Ovary (tissue), 9 donors: ENCODE measurements around the gene ARHGAP8. TPM values are rescaled to one million over a fixed set of nuclear protein-coding genes. Genes with fewer than 3 reads are reported as not detected.

Experiments
- DNase-seq, 5 donors: peaks; one replicate each; pipeline ENCODE4 v3.0.0-alpha.2; 2019 to 2020
- H3K27ac ChIP-seq, 2 donors: fragments of 200-600 bp; one replicate each; pipeline versions ENCODE4 v1.5.1 to v1.8.0; 2019 to 2022
- H3K27me3 ChIP-seq: fragments of 200-600 bp; one replicate; pipeline ENCODE4 v1.8.0; 2022
- H3K36me3 ChIP-seq: fragments of 200-600 bp; sonication (generic); one replicate; pipeline ENCODE4 v1.5.1; 2019
- H3K4me1 ChIP-seq: one replicate; pipeline ENCODE4 v1.8.1; 2013; ENCODE audit warnings: mild to moderate bottlenecking, moderate library complexity; ENCODE audit not compliant: insufficient read depth
- H3K4me3 ChIP-seq: fragments of 200-600 bp; sonication (generic); one replicate; pipeline ENCODE4 v1.5.1; 2017
- H3K9me3 ChIP-seq, 2 donors: fragments of 200-600 bp in 1 of 2; sonication (generic) in 1 of 2; one replicate each; pipeline versions ENCODE4 v1.5.1 to v1.8.1; 2013 to 2019; ENCODE audit warnings: mild to moderate bottlenecking in 1 of 2, moderate library complexity in 1 of 2
- EP300 ChIP-seq: sonication (generic); formaldehyde crosslinking; IDR thresholded peaks from one replicate; pipeline ENCODE4 v1.6.1; 2017; ENCODE audit warnings: antibody characterized with exemption
- POLR2A ChIP-seq: fragments of 450-650 bp; IDR thresholded peaks from one replicate; pipeline ENCODE4 v1.6.1; 2017; ENCODE audit warnings: antibody characterized with exemption, mild to moderate bottlenecking, moderate library complexity
- WGBS, 3 donors: extraction: QIAGEN DNeasy Blood & Tissue Kit in 1 of 3; methylation state at CpG; one replicate each; pipeline versions ENCODE4 v1.1.5 to v1.1.7; 2013 to 2017; 5-methylcytosine and 5-hydroxymethylcytosine counted together
- intact Hi-C, 4 donors: fragments of 100-400 bp; cut with DNase I; formaldehyde crosslinking; loops; one replicate each; pipeline versions ENCODE4 v1.11.0 to v1.15.1; 2022 to 2023
- polyA plus RNA-seq, 2 donors: library from polyadenylated mRNA; stranded (reverse); fragments of 200-250 nt in 1 of 2; fragments of 350-450 nt in 1 of 2; fragmentation: Illumina TruSeq in 1 of 2; extraction: RNeasy Lipid Tissue Mini Kit (QIAGEN cat#74804) in 1 of 2; gene quantifications; one replicate each; pipeline ENCODE4 v1.2.3, GENCODE V29; 2013 to 2014
- total RNA-seq, 7 donors: library from RNA; depleted of rRNA in 2 of 7; stranded (reverse); fragments of >200 nt in 2 of 7; fragmentation: NEBNext Ultra II Directional in 3 of 7; extraction: Animal tissue kit (Norgen Biotek cat#: 25700) in 3 of 7; gene quantifications; one replicate each; pipeline versions ENCODE4 v1.1.0 to v1.2.4, GENCODE V29; 2016 to 2023
- TF ChIP-seq, protein P1 (sequence below), 3 donors: fragments of 450-650 bp in 2 of 3; fragments of 200-600 bp in 1 of 3; IDR thresholded peaks; one replicate each; pipeline versions ENCODE4 v1.5.1 to v1.8.0; 2016 to 2022; ENCODE audit warnings: antibody characterized with exemption in 3 of 3, mild to moderate bottlenecking in 1 of 3
- donor health status: DM: no; HTN: no; CAD: no; lungs with moderate emphysema.
- donor health status: DM: no; HTN: no; CAD: no.
- donor health status: Bipolar disorder and iron deficiency.
- donor health status: DM: yes; HTN: yes; CAD: no.
- donor health status: DM: no; HTN: no; CAD: no.
- donor health status: DM: yes; HTN: yes; CAD: no.

The ARHGAP8 gene
- total and polyA plus RNA-seq, 9 donors, result 0.45 to 23.8 (median 2.1) TPM

DNA sequence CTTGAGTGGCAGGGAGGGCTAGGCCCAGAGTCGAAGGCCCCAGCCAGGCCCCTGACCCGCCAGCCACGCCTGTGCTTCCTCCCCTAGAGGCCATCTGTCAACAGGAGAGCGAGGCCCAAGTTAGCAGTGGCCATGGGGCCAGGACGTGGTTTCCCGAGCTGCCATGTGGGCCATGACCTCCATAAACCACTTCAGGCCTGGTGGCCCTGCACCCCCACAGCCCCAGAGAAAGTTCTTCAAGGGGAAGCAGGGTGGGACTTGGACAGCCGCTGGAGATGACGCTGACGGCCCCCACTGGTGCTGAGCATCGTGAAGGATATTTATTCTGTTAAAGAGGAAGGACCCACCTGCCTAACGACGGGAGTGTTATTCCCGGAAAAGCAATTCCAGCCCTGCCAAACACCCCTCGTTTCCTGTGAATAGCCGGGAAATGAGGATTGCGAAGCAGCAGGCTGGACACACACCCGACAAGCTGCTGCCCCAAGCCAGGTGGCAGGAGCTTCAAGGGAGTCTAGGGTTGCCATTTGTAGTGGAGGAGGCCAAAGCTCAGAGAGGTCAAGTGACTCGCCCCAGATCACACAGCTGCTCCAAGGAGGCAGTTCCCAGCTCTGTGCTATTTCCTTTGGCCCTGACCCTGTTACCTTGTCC lies 37.5 kb upstream of the ARHGAP8 start:
- Histone ChIP-seq H3K4me1 (peaks cover 1% of the 10 kb centered on the region), H3K4me3 (no peak overlapping the region), H3K27me3 (no peaks in the 10 kb centered on the region), H3K27ac (no peak overlapping the region), H3K36me3 (no peaks in the 10 kb centered on the region), H3K9me3 (no peaks in the 10 kb centered on the region)
- DNase-seq, result no peak
- intact Hi-C loops, result no loop called here
- TF ChIP-seq, protein P1, sequence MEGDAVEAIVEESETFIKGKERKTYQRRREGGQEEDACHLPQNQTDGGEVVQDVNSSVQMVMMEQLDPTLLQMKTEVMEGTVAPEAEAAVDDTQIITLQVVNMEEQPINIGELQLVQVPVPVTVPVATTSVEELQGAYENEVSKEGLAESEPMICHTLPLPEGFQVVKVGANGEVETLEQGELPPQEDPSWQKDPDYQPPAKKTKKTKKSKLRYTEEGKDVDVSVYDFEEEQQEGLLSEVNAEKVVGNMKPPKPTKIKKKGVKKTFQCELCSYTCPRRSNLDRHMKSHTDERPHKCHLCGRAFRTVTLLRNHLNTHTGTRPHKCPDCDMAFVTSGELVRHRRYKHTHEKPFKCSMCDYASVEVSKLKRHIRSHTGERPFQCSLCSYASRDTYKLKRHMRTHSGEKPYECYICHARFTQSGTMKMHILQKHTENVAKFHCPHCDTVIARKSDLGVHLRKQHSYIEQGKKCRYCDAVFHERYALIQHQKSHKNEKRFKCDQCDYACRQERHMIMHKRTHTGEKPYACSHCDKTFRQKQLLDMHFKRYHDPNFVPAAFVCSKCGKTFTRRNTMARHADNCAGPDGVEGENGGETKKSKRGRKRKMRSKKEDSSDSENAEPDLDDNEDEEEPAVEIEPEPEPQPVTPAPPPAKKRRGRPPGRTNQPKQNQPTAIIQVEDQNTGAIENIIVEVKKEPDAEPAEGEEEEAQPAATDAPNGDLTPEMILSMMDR (IDR thresholded peaks at IDR 0.05), result no peak
- 66 to 73% (median 72%) methylated on average over 18 of the region's 18 CpGs for WGBS, 3 donors

DNA sequence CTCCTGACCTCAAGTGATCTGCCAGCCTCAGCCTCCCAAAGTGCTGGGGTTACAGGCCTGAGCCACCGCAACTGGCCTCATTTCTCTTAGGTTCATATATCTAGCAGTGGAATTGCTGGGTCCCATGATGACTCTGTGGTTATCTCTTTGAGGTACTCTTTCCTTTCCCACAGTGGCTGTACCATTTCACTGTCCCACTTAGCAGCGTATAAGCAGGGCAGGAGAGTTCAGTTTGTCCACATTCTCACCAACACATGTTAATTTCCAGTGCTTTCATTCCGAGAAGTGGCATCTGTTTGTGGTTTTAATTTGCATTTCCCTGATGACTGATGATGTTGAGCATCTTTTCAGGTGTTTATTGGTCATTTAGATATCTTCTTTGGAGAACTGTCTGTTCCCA lies 34.0 kb upstream of the ARHGAP8 start:
- H3K27me3 ChIP-seq, result no peaks in the 10 kb centered on the region
- no peak overlapping the region for H3K4me3 ChIP-seq
- WGBS, 3 donors, result 93 to 98% (median 94%) methylated on average over 3 of the region's 3 CpGs

DNA sequence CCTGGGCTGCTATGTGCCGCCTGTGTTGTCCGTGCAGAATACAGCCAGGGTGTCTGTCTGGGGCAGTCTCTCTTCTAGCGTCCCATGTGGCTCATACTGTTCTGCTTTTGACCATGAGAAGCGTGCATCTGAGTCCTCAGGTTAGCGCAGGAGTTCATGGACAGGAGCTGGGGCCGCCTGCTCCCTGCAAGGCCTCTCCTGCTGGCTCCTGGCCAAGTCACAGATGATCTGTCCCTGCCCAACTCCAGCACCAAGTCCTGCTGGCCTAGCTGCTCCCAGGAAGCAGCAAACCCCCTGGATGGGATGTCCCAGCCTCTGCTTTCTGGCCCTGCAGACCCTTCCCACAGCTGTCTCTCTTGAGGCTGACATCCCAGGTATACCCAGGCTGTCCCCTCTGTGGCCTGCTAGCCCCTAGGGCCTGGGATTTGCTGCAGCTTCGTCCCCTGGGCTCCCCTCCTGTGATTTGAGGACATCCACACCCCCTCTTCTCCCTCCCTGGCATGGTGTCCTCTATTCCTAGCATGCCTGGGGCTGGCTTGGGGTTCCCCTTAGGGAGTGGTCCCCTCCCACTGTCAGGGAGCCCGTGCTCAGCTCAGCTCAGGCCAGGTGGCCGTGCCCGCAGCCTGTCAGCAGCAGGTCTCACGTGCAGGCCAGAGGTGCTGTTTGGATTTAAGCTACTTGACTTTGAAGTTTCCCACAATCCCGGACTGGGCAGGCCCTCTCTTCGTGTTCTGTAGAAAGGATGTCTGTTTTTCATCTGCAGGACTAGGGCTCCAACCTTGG lies 32.6 kb upstream of the ARHGAP8 start:
- TF ChIP-seq POLR2A (no peak), EP300 (no peak)
- TF ChIP-seq, protein P1 (IDR thresholded peaks at IDR 0.05), result no peak
- H3K4me1 ChIP-seq, result no peaks in the 10 kb centered on the region
- H3K27me3 ChIP-seq, result no peaks in the 10 kb centered on the region
- H3K9me3 ChIP-seq, result no peaks in the 10 kb centered on the region
- intact Hi-C loops, result no loop called here
- no peak overlapping the region for H3K27ac ChIP-seq
- H3K36me3 ChIP-seq, result no peaks in the 10 kb centered on the region
- no peak overlapping the region for H3K4me3 ChIP-seq
- peak in 2 of 5 donors; percentile 53 to 60 for DNase-seq
- WGBS, 3 donors, result 68 to 86% (median 81%) methylated on average over 13 of the region's 13 CpGs

More for the DNA sequence above, 34.0 kb upstream of the ARHGAP8 start:
- Histone ChIP-seq H3K4me1 (no peaks in the 10 kb centered on the region), H3K36me3 (no peaks in the 10 kb centered on the region), H3K9me3 (no peaks in the 10 kb centered on the region), H3K27ac (no peak overlapping the region)
- TF ChIP-seq POLR2A, result no peak
- no peak for TF ChIP-seq EP300
- TF ChIP-seq, protein P1 (IDR thresholded peaks at IDR 0.05), result no peak
- intact Hi-C loops, result no loop called here
- no peak for DNase-seq

DNA sequence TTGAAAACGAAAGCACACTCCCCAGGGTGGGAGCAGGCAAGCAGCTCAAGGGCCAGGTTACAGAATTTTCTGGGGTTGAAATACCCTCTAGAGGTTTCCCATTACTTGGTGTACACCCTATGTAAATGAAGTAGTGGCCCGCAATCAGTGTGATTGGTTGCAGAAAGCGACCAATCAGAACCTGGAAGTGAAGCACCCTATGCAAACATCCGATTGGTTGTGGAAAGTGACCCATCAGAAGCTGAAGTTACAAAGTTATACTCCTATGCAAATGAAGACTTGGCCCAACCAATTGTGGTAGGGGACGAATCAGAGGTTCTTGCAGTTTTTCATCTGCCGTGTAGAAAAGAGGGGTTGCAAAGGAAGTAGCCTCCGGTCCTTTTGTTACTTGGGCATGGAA lies 31.2 kb upstream of the ARHGAP8 start:
- no peaks in the 10 kb centered on the region for H3K27me3 ChIP-seq
- no peaks in the 10 kb centered on the region for H3K9me3 ChIP-seq
- TF ChIP-seq, protein P1 (IDR thresholded peaks at IDR 0.05), result no peak
- no peak for TF ChIP-seq EP300
- no peak for TF ChIP-seq POLR2A
- H3K4me3 ChIP-seq, result no peak overlapping the region
- no peak overlapping the region for H3K27ac ChIP-seq
- no peaks in the 10 kb centered on the region for H3K36me3 ChIP-seq
- intact Hi-C loops, result no loop called here
- no peak for DNase-seq
- H3K4me1 ChIP-seq, result no peaks in the 10 kb centered on the region
- WGBS, 3 donors, result 86 to 90% (median 89%) methylated on average over 7 of the region's 7 CpGs
